Left renal pelvis (tissue), 4 donors: Measurements from ENCODE around the gene XXYLT1. TPM values are rescaled to one million over a fixed set of nuclear protein-coding genes. Genes with fewer than 3 reads are reported as not detected.
"Not testable (repeated sequence)": the region's sequence is repeated elsewhere in the genome, so short reads cannot be mapped to it uniquely, and the experiment has no call there.

Experiments
- DNase-seq, 4 donors: peaks; one replicate each; pipeline ENCODE4 v3.0.0-alpha.2; 2013; ENCODE audit warnings: low read depth in 4 of 4, low spot score in 3 of 4
- polyA plus RNA-seq, 4 donors: library from polyadenylated mRNA; unstranded; fragments of 120-200 nt; gene quantifications; one replicate each; pipeline ENCODE4 v1.2.1, GENCODE V29; 2013; ENCODE audit not compliant: insufficient read length in 4 of 4

XXYLT1 gene
- polyA plus RNA-seq, 4 donors, result 27.8 to 46.3 (median 30.5) TPM

DNA sequence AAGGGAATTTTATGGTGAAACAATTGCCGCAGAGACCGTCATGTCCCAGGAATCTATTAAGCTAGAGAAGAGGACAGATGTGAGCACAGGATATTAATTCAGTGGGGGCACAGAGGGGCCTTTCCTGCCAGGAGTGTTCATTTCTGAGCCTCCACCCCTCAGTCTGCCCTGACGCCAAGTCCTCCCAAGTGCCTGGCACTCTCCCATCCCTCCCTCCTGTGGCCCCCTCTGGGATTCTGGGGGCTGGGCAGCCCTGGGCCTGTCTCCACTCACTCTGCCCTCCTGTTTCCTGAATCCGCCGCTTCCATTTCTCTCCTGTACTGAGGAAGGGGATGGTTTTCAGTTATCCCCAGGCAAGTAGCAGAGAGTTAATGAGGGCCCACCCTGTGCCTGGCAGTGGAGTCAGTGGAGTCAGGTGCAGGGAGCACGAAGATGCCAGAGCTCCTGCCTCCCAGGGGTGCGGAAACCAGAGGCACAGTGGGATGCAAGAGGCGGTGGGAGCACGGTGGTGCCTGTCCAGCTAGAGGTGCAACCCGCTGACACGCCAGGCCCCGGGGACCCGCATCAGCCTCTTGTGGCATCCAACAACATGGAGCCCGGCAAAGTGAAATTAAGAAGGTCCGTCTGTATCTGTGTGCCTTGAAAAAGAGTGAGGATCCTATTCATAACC, 212.5 kb downstream of the XXYLT1 start:
- DNase-seq, result no peak

DNA sequence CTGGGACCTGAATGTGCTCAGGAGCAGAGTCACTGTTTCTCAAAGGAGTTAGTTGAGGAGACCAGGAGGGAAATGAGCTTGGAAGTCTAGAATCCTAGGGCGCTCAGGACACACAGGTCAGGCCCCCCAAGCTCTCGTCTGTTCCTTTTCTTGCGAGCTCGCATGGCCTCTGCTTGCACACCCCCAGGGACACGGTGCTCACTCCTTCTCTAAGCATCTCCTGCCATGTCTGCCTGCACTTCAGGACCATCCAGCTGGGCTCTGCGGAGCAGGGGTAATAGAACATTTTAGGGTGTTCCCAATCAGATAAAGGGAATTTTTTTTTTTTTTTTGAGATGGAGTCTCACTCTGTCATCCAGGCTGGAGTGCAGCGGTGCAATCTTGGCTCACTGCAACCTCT, 213.2 kb downstream of the XXYLT1 start:
- no peak for DNase-seq

DNA sequence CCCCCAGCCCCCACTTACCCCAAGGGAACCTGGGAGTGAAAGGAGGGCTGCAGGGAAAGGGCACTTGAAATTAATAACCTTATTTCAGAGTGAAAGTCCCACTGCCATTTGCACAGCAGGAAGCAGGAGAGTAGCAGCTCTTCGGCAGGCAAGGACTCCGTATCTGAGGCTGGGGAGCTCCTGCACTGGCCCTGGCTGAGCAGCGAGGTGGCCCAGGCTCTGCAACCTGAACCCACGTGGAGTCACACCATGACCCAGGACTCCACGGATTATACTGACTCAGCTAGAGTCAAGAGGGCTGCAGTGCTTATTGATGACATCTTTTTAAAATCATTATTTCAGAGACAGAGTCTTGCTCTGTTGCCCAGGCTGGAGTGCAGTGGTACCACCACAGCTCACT, 214.5 kb downstream of the XXYLT1 start:
- DNase-seq, result no peak

DNA sequence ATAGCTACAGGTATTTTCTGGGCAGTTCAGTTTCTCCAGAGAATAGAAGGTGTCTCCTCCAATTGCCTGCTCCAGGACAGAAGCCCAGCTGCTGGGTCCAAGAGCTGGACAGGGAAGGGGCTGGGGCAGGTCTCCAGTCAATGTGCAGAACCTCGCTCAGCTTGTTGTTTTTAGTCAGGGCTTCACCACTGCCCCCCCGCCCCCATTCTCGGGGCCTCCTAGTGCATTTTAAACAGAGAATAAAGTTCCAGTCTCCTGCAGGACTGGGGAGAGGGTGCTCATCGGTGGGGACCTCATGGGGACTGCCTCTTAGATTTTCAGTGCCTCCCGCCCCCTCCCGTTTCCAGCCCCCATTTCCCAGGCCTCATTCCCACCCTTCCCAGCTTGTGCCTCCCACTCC, 216.6 kb downstream of the XXYLT1 start:
- DNase-seq, result no peak

DNA sequence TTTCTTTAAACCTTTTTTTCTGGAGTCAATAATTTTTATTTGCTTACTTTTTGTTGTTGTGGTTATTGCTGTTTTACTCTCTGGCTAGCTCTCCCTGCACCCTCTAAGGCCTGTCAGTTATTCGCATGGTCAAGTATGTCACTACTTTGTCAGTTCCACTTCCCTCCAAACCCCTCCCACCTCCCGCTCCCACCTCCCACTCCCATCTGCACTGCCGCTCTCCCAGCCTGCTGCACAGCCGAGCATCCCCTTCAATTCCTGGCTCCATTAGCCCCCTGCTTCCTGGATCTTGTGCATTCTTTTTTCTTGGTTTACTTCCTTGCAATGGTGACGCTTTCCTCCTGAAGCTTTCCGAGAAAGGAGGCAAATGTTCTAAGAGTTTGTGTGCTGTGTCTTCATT, 218.0 kb downstream of the XXYLT1 start:
- no peak for DNase-seq

DNA sequence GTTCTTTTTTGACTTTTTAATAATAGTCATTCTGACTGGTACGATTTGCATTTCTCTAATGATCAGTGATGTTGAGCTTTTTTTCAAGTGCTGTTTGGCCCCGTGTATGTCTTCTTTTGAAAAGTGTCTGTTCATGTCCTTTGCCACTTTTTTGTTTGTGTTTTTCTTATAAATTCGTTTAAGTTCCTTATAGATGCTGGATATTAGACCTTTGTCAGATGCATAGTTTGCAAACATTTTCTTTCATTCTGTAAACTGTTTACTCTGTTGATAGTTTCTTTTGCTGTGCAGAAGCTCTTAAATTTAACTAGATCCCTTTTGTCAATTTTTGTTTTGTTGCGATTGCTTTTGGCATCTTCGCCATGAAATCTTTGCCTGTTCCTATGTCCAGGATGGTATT, 220.7 kb downstream of the XXYLT1 start:
- DNase-seq, result not testable (repeated sequence)

DNA sequence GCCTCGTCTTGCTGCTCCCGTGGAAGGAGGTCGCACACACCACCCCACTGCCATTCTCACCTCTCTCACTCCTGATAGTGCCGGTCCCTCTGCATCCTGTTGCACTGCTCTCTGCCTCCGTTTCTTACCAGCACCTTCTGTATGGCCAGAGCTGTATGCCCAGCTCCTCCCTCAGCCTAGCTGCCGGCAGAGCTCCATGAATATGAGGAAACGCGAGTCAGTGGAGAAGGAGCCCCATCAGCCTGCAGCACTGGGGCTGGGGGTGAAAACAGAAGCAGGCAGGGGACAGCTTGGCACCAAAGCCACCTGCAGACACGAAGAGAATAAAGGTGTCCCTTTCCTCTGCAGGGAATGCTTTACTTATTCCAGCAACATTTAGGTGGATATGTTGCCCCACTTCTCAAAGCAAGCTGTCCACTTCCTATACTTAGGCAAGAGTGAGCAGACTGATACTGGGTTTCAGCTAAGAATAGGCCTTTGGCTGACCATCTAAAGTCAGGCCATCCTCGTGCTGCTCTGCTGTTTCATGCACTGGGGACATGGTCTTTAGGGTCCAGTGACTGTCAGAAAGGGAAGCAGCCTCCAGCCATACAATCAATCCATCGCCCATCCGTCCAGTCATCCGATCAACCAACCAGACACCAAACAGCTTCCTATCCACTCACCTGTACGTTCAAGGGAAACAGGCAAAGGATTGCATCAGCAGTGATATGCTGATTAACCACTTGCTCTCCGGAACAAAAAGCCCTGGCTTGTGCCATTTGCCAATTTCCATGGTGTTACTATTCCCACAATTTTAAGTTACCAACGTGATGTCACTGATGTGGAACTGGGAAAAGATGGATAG, 222.7 kb downstream of the XXYLT1 start:
- no peak for DNase-seq

DNA sequence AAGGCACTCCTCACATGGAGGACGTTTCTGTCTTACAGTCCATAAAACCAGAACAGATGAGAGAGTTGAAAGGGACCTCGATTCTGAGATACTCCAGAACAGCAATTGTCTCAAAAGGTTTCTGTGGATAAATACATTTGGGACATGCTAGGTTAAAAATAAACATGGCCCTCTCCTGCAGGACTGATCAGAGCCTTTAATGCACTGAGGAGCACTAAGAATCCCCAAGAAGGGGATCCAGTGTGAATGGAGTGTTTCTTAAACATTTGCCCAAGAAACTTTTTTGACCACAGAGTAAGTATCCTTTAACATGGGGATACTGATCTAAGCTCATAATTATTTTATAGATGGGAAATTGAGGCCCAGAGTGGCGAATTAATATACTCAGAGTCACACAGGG, 223.4 kb downstream of the XXYLT1 start:
- DNase-seq, result no peak

DNA sequence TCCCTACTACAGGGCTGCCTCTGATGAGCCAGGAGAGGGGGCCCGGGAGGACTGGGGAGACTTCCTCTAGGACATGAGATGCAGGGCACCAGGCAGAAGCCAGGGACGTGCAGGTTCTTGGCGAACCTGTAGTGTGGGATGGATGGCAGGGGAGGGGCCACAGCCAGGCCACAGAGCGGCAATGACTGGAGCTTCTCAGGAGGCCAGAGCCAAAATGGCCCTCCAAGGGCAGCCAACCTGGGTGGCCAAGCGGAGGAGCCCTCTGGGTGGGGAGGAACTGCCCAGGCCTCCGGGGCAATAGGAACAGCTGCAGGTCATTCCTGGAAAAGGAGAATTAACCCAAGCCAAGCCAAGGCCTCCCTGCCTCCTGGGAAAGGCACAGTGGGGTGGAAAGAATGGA, 224.5 kb downstream of the XXYLT1 start:
- DNase-seq, result no peak

DNA sequence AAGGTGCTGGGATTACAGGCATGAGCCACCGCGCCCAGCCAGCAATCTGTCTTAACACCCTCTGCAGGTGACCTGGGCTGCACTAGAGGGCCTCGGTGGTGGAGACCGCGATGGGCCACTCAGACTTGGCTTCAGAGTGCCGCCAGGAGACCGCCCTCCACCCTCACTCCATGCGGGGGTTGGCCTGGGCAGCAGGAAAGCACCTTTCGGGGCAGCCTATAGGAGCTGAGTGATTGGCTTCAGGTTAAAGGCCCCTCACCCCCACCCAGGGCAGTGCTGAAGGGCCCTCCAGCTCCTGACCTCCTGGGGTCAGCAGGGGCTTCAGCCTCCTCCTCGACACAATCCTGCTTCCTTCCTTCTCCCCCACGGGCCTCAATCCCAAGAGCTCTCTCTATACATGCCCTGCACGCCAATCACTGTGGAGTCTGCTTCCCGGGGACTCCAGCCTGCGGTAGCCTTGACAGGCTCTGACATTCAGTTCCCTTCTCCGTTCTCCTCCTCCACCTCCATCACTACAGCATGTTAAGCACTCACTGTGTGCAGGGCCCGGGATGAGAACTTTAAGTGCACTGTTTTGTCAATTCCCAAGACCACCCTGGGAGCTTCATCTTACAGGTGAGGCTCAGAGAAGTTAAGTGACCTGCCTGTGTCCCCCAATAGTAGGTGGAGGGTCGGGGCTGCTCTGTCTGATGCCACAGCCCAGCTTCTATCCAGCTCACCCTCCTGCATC, 225.3 kb downstream of the XXYLT1 start:
- no peak for DNase-seq

DNA sequence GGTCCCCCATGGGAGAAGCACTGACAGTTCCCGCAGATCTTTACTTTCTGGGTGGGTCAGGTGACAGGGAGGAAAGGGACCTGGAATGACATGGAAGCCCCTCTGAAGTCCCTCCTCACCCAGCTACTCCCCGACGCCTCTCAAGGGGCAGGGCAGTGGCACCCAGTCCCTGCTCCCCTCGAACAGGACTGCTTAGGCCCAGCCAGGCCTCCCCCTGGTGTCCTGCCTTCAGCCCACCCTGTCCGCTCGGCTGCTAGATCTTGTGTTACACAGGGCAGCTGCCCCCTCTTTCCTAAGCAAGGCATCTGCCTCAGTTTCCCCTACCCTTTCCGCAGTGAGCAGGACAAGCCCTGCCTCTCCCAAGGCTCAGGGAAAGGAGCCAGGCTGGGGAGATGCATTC, 226.5 kb downstream of the XXYLT1 start:
- no peak for DNase-seq

DNA sequence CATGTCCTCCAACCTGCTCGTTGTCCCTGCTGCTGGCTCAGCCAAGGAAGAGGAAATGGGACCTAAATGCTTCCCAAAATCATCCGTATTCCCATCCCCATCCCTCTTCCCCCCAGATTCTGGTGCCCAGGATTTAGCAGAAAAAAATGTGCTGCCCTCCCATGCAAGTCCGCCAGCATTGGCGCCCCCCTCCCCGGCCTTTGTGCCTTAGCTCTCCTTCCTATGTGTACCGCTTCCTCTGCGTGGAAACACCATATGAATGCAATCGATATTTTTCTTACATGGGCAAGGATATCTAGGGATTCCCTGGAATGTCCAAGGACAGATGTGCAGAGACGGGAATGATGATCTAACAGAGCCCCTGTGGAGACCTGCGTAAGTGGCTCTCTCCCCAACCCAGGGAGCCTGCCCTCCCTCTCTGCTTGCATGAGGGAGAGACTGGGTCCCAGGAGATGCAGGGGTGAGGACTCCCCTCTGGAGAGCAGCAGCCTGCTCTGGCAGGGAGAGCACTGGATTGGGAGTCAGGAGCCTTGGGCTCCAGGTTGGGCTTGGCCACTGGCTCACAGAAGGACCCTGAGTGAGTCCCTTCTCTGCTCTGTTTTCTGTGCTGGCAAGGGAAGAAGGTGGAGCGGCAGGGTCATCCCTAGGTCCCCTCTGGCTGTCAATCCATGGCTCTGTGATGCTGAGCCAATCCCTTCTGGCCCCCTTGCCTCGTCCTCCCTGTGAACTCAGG, 227.2 kb downstream of the XXYLT1 start:
- DNase-seq, result no peak

DNA sequence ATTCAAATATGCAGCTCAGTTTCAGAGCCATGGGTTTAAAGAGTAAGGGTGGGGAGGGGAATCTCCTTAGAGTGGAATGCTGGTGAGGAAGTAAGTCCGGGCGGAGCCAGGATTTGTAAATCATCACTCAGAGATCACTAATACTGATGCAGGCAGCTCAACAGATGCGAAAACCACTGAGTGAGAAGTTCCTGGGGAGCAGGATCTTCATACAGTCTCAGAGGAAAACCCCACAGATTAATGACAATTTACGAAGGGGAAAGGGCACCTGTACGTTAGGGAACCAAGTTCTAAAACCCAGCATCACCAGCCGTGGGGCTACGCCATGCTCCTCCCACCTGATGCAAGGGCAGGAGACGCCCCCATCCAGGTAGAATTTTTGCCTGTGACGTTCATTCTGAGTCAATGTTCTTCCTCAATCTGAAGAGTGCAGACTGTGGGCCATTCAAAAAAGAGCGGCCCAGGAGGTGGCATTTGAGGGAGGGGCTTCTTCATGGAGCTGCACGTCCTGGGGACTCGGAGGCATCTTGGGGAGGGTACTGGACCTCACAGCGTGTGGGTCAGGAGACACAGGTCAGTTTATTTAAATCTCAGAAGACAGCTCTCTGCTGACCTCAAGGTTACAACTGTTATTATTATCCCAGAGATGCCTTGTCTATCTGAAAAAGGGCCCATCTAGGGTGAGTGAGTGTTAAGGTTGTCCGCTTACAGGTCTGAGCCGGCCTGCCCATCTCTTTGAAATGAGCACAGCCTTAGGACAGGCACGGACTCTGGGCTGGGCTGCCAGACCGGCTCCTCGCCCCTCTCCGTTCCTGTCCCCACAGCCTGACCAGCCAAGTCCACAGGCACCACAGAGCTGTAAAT, 228.0 kb downstream of the XXYLT1 start:
- DNase-seq, result no peak

DNA sequence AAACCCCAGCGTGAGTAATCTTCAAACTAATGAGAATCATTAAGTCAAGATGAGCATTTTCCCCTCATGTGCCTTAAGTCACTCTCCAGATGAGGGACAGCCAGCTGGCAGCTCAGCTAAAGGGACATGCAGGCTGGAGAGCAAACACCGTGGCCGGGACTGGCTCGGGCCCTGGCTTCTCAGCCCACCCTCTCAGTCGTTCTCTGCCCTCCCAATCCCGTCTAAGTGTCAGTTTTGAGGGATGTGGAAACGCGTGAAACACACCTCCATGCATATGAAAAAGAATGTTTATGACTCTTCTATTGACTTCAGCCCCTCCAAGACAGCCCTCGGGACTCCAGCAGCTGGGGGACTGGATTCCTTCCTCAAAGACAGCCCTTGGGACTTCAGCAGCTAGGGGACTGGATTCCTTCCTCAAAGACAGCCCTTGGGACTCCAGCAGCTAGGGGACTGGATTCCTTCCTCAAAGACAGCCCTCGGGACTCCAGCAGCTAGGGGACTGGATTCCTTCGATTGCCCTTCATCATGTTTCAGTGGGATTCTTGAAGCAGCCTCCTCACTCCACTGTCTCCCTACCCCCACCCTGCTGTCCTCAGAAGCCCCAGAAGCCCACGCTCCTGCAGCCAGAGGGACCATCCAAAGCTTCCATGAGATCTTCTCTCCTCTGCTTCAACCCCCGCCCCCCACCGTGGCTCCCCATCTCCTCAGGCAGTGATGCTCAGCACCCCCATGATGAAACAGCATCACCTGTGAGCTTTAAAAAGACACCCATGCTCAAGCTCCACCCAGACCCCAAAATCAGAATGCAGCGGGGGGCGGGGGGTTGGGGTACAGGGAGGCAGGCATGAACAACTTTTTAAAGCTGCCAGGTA, 228.9 kb downstream of the XXYLT1 start:
- DNase-seq, result no peak

DNA sequence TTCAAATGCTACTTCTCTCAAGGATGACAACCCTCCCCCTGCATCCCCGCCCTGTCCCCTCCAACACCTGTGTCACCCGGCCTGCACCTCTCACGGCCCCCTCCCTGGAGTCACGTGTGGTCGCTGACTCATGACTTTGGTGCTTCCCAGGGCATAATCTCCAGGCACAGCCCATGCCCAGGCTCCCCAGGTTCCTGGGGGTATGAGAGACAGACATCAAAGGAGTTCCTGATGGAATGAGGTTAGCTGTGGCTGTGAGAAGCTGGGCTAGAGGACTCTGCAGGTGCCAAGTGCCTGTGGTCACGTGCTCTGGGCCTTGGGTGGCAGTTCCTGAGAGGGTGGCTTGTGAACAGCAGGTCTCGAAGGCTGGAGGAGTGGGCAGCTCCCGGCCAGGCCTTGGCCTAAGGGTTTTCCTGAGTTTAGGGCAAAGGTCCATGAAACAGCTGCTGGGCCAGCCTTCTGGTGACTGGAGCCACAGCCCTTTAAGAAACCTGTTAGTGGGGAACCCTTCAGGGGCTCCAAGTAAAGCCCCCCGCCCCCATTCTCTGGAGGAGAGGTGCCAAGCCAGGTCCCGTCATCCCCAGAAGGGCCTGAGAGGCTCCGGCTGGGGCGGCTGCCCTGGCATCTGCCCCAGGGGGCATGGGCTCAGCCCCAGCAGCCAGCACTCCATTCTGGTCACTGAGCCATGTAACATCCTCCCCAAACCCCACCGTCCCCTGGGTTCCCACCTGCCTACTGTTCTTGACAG, 230.0 kb downstream of the XXYLT1 start:
- DNase-seq, result no peak

DNA sequence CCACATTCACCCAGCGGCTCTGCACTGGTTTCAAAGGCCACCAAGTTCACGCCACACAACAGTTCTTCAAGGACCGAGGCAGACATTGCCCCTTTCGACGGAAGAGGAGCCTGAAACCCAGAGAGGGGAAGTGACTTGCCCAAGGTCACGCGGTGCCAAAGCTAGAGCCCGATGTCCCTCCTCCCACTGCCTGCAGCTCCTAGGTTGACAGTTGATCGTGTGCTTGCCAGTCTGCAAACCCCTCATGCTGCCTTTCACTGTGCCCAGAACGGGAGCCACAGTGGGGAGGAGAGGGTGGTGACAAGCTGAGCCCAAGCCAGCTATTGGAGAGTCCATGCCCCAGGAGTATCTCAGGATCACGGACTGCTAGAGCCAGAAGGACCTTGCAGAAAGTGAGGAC, 230.9 kb downstream of the XXYLT1 start:
- DNase-seq, result no peak

DNA sequence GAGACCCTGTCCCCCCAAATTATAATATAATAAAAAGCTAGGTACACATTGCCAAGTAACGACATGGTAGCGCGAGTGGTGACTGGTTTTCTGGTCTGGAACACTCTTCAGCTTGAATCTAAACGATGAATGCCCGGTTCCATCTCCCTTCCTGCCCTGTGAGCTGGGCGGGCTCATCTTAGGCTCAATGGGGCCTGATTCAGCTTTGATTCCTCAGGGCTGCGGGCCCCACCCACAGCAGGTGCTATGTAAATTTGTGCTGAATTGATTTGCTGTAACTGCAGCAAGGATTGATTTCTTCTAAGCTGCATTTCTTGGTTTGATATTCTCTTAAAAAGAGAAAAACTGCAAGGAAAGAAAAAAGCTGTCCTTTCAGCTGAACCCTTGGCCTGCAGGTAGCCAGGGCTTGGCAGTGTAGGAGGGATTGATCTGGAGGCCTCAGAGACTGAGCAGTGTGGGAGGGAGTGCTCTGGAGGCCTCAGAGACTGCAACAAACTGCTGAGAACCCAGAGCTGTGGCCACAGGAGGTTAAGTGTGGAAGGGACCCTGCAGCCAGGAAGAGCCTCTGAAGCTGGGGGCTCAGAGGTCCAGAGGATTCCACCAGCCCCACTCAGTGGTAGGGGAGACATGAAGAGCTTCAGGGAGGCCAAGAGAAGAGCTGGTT, 231.6 kb downstream of the XXYLT1 start:
- DNase-seq, result no peak

DNA sequence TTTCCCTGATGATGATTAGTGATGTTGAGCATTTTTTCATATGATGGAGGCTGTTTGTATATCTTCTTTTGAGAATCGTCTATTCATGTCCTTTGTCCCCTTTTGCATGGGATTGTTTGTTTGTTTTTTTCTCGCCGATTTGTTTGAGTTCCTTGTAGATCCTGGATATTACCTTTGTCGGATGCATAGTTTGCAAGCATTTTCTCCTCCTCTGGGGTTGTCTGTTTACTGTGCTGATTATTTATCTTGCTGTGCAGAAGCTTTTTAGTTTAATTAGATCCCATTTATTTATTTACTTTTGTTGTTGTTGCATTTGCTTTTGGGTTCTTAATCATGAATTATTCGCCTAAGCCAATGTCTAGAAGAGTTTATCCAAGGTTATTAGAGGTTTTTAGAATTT, 232.8 kb downstream of the XXYLT1 start:
- DNase-seq, result no peak
